HepG2 (cell line): ENCODE measurements around the gene CHID1. TPM values are rescaled to one million over a fixed set of nuclear protein-coding genes. Genes with fewer than 3 reads are reported as not detected.
A peak's percentile ranks its signal among the peaks of the same experiment; 100 is the strongest.

Source experiments
- ELF1 ChIP-seq: sonication (generic); formaldehyde crosslinking; IDR thresholded peaks from 2 replicates; pipeline ENCODE4 v1.4.0; 2020; ENCODE audit warnings: missing genetic modification reagents
- HOXD1 ChIP-seq: sonication (generic); formaldehyde crosslinking; IDR thresholded peaks from 2 replicates; pipeline ENCODE4 v1.5.0; 2020; ENCODE audit warnings: missing genetic modification reagents
- IRX3 ChIP-seq: sonication (generic); formaldehyde crosslinking; IDR thresholded peaks from 2 replicates; pipeline ENCODE4 v1.8.1; 2023; ENCODE audit warnings: mild to moderate bottlenecking, low read depth, missing genetic modification reagents, borderline replicate concordance
- KDM6A ChIP-seq: IDR thresholded peaks from 2 replicates; pipeline ENCODE4 v1.6.1; 2016; ENCODE audit warnings: low read depth
- KLF9 ChIP-seq: IDR thresholded peaks from 2 replicates; pipeline ENCODE4 v1.6.1; 2016; ENCODE audit warnings: low read depth
- MBNL3 ChIP-seq: fragments of 250-450 bp; sonication (Bioruptor Pico); conservative IDR thresholded peaks from 2 replicates; pipeline ENCODE4 v1.8.0; 2022; ENCODE audit warnings: mild to moderate bottlenecking, inconsistent platforms
- NFYC ChIP-seq: IDR thresholded peaks from 2 replicates; pipeline ENCODE4 v1.6.1; 2016; ENCODE audit warnings: missing genetic modification reagents, missing compliant biosample characterization
- RARA ChIP-seq: IDR thresholded peaks from 2 replicates; pipeline ENCODE4 v1.6.1; 2016; ENCODE audit warnings: missing genetic modification reagents, missing compliant biosample characterization
- RBM22 ChIP-seq: fragments of 200-400 bp; formaldehyde crosslinking; optimal IDR thresholded peaks from 2 replicates; pipeline ENCODE3; 2017; ENCODE audit warnings: mild to moderate bottlenecking, low read length, moderate library complexity
- SIX4 ChIP-seq: sonication (generic); formaldehyde crosslinking; IDR thresholded peaks from 2 replicates; pipeline ENCODE4 v1.4.0; 2020; ENCODE audit warnings: missing genetic modification reagents
- SOX13 ChIP-seq, 3 experiments: fragments of 450-650 bp in 1 of 3; sonication (generic) in 1 of 3; formaldehyde crosslinking in 1 of 3; IDR thresholded peaks in 2 of 3; conservative IDR thresholded peaks in 1 of 3; 2 replicates each; pipeline versions ENCODE4 v1.5.0 to v1.6.1; 2016 to 2020; ENCODE audit warnings: antibody characterized with exemption in 1 of 3, mild to moderate bottlenecking in 1 of 3, missing compliant biosample characterization in 1 of 3, missing genetic modification reagents in 1 of 3, moderate library complexity in 1 of 3
- THYN1 ChIP-seq: sonication (generic); formaldehyde crosslinking; IDR thresholded peaks from 2 replicates; pipeline ENCODE4 v1.8.1; 2023; ENCODE audit warnings: low read depth, mild to moderate bottlenecking, moderate library complexity, missing genetic modification reagents, borderline replicate concordance
- U2AF1 ChIP-seq: fragments of 200-400 bp; formaldehyde crosslinking; optimal IDR thresholded peaks from 2 replicates; pipeline ENCODE3; 2017; ENCODE audit warnings: mild to moderate bottlenecking, low read depth, low read length
- ZBTB3 ChIP-seq: sonication (generic); formaldehyde crosslinking; IDR thresholded peaks from 2 replicates; pipeline ENCODE4 v1.4.0; 2020; ENCODE audit warnings: low read depth, mild to moderate bottlenecking, moderate library complexity, missing genetic modification reagents, borderline replicate concordance
- ZBTB38 ChIP-seq: sonication (generic); formaldehyde crosslinking; IDR thresholded peaks from 2 replicates; pipeline ENCODE4 v1.5.1; 2020; ENCODE audit warnings: mild to moderate bottlenecking, missing genetic modification reagents
- ZBTB7B ChIP-seq: sonication (generic); formaldehyde crosslinking; IDR thresholded peaks from 2 replicates; pipeline ENCODE4 v1.4.0; 2020; ENCODE audit warnings: missing genetic modification reagents
- ZMYM3 ChIP-seq: sonication (generic); formaldehyde crosslinking; IDR thresholded peaks from 2 replicates; pipeline ENCODE4 v1.5.1; 2020; ENCODE audit warnings: mild to moderate bottlenecking, missing genetic modification reagents
- ZNF24 ChIP-seq: fragments of 450-650 bp; IDR thresholded peaks from 2 replicates; pipeline ENCODE4 v1.6.1; 2017; ENCODE audit warnings: antibody characterized with exemption, mild to moderate bottlenecking
- ZNF446 ChIP-seq: sonication (generic); formaldehyde crosslinking; IDR thresholded peaks from 2 replicates; pipeline ENCODE4 v1.5.0; 2020; ENCODE audit warnings: mild to moderate bottlenecking, missing genetic modification reagents
- ZNF557 ChIP-seq: sonication (generic); formaldehyde crosslinking; IDR thresholded peaks from 2 replicates; pipeline ENCODE4 v1.4.0; 2020; ENCODE audit warnings: missing genetic modification reagents
- ZNF724P ChIP-seq: sonication (generic); formaldehyde crosslinking; IDR thresholded peaks from 2 replicates; pipeline ENCODE4 v1.8.0; 2022; ENCODE audit warnings: missing genetic modification reagents, borderline replicate concordance
- ZNF775 ChIP-seq: sonication (generic); formaldehyde crosslinking; IDR thresholded peaks from 2 replicates; pipeline ENCODE4 v1.4.0; 2020; ENCODE audit warnings: missing genetic modification reagents, mild to moderate bottlenecking, moderate library complexity, borderline replicate concordance
- polyA plus RNA-seq, 8 experiments: library from polyadenylated mRNA; depleted of rRNA in 3 of 8; stranded (reverse) in 7 of 8; unstranded in 1 of 8; fragments of >200 nt; fragmentation: Illumina TruSeq in 4 of 8; extraction: Trizol in 4 of 8; gene quantifications; 2 replicates each; pipeline versions ENCODE4 v1.2.1 to v1.2.3, GENCODE V29; 2011 to 2016; ENCODE audit warnings: low read depth in 4 of 8, missing spikeins in 1 of 8, mixed read lengths in 1 of 8; ENCODE audit not compliant: insufficient read depth in 1 of 8
- total RNA-seq, 5 experiments: library from RNA; depleted of rRNA; stranded (reverse); fragments of >200 nt; fragmentation: Illumina TruSeq; extraction: Trizol; gene quantifications; 2 replicates each; pipeline ENCODE4 v1.2.3, GENCODE V29; 2016; ENCODE audit warnings: low read depth in 1 of 5
- TF ChIP-seq, protein P1 (sequence below): IDR thresholded peaks from 2 replicates; pipeline ENCODE4 v1.6.1; 2016; ENCODE audit warnings: low read depth, control low read depth
- TF ChIP-seq, protein P2 (sequence below): sonication (generic); formaldehyde crosslinking; IDR thresholded peaks from 2 replicates; pipeline ENCODE4 v1.8.0; 2022; ENCODE audit warnings: low read depth, missing genetic modification reagents
- TF ChIP-seq, protein P3 (sequence below): sonication (generic); formaldehyde crosslinking; IDR thresholded peaks from 2 replicates; pipeline ENCODE4 v1.5.1; 2020; ENCODE audit warnings: missing genetic modification reagents, mild to moderate bottlenecking, borderline replicate concordance
- TF ChIP-seq, protein P4 (sequence below): sonication (generic); formaldehyde crosslinking; IDR thresholded peaks from 2 replicates; pipeline ENCODE4 v1.5.0; 2020; ENCODE audit warnings: missing genetic modification reagents

CHID1 gene
- total and polyA plus RNA-seq, 2 of the 13 experiments (the other 11 are each of a cell fraction or from before 2014, with no cell fraction given), result 65.1 to 93.6 TPM

DNA sequence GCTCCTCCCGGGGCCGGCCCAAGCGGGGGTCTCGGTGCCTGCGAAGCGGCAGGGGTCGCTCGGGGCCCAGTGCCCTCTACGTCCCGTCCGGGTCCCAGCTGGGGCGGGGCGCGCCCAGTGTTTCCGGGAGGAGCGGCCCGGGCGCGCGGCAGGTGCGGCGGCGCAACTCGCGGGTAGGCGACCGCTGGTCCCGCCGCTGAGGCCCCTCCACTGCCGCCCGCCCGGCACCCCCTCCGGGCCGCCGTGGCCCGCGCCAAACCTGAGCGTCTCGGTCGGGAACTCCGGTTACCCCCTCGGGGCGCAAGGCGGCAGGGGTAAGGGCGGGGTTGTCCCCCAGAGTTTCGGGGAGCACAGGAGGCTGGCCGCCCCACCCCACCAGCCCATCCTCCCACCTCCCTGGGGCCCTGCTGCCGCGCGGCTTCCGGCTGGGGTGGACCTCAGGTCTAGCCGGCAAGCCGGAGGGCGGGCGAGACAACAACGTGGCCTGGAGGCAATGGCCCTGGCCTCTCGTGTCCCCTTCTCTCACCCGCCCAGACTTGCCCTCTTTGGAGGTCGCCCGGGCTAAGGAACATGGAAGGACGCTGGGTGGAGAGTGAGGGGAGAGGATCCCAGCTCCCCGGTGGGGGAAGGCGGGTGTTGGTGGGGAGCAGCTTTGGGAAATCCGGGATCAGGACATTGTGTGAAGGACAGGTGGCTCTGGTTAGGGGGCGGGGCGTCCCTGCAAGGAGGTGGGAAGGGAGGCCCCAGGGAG lies 83.3 kb downstream of the CHID1 start (continued):
- TF ChIP-seq, protein P1, sequence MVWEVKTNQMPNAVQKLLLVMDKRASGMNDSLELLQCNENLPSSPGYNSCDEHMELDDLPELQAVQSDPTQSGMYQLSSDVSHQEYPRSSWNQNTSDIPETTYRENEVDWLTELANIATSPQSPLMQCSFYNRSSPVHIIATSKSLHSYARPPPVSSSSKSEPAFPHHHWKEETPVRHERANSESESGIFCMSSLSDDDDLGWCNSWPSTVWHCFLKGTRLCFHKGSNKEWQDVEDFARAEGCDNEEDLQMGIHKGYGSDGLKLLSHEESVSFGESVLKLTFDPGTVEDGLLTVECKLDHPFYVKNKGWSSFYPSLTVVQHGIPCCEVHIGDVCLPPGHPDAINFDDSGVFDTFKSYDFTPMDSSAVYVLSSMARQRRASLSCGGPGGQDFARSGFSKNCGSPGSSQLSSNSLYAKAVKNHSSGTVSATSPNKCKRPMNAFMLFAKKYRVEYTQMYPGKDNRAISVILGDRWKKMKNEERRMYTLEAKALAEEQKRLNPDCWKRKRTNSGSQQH (CRISPR knock-in tag), result peak; percentile 59; the same call in 1 of the 2 replicates
- TF ChIP-seq ZBTB38 (CRISPR knock-in tag), result no peak; the same call in 1 of the 2 replicates
- TF ChIP-seq SOX13 (IDR thresholded peaks at IDR 0.05), result no peak
- peak in 1 of 2 experiments; percentile 44; a peak in 2 of 4 replicates for TF ChIP-seq SOX13 (CRISPR knock-in tag; conservative IDR thresholded peaks at IDR 0.05 in 1 of 2, IDR thresholded peaks at IDR 0.05 in 1 of 2)
- peak; percentile 73 for TF ChIP-seq ELF1 (CRISPR knock-in tag)
- TF ChIP-seq NFYC (CRISPR knock-in tag), result peak; percentile 10; the same call in 1 of the 2 replicates
- TF ChIP-seq ZNF775 (CRISPR knock-in tag), result no peak
- TF ChIP-seq, protein P2, sequence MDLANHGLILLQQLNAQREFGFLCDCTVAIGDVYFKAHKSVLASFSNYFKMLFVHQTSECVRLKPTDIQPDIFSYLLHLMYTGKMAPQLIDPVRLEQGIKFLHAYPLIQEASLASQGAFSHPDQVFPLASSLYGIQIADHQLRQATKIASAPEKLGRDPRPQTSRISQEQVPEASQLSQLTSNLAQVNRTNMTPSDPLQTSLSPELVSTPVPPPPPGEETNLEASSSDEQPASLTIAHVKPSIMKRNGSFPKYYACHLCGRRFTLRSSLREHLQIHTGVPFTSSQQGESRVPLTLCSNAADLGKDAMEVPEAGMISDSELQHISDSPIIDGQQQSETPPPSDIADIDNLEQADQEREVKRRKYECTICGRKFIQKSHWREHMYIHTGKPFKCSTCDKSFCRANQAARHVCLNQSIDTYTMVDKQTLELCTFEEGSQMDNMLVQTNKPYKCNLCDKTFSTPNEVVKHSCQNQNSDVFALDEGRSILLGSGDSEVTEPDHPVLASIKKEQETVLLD (CRISPR knock-in tag), result peak; percentile 43; the same call in 1 of the 2 replicates
- no peak for TF ChIP-seq ZNF446
- no peak for TF ChIP-seq ZBTB3
- TF ChIP-seq MBNL3, result no peak
- TF ChIP-seq IRX3 (CRISPR knock-in tag), result peak; percentile 72; the same call in 1 of the 2 replicates
- 0 out of 2 replicates have a peak, but pooled peaks have one; percentile 18 for TF ChIP-seq KDM6A (CRISPR knock-in tag)
- no peak for TF ChIP-seq ZNF24
- peak; percentile 40 for TF ChIP-seq SIX4
- TF ChIP-seq HOXD1 (CRISPR knock-in tag), result 0 out of 2 replicates have a peak, but pooled peaks have one; percentile 9
- peak; percentile 67 for TF ChIP-seq U2AF1
- peak; percentile 43 for TF ChIP-seq RARA
- peak; percentile 55 for TF ChIP-seq ZMYM3
- TF ChIP-seq, protein P3, sequence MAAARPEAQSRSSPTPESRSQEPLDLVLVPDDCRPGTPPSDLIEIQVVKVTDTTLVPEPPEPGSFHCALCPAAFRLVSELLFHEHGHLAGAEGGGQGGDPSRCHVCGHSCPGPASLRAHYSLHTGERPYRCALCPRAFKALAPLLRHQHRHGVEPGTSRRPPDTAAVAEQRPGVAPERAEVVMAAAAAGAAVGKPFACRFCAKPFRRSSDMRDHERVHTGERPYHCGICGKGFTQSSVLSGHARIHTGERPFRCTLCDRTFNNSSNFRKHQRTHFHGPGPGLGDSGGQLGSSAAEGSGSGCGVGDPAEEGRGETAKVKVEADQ (CRISPR knock-in tag), result 0 out of 2 replicates have a peak, but pooled peaks have one; percentile 57
- TF ChIP-seq RBM22, result no peak
- no peak for TF ChIP-seq THYN1
- TF ChIP-seq, protein P4, sequence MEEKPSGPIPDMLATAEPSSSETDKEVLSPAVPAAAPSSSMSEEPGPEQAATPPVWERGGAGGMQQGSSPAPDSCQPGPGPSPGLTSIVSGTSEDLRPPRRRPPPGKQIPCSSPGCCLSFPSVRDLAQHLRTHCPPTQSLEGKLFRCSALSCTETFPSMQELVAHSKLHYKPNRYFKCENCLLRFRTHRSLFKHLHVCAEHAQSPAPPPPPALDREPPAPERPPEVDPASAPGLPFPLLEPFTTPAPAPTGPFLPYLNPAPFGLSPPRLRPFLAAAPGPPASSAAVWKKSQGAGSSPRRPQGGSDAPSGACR, result peak; percentile 89
- TF ChIP-seq KLF9 (CRISPR knock-in tag), result peak; percentile 62
- TF ChIP-seq ZBTB7B (CRISPR knock-in tag), result 0 out of 2 replicates have a peak, but pooled peaks have one; percentile 66
- 0 out of 2 replicates have a peak, but pooled peaks have one; percentile 29 for TF ChIP-seq ZNF724P (CRISPR knock-in tag)
- TF ChIP-seq ZNF557 (CRISPR knock-in tag), result no peak
